Hepatocyte (in vitro differentiated cells): ENCODE results near the gene EGFL7.

Source experiments
- EZH2 ChIP-seq: fragments of 200-600 bp; sonication (generic); IDR thresholded peaks from 2 replicates; pipeline ENCODE4 v1.6.1; 2016; ENCODE audit warnings: antibody characterized with exemption, mild to moderate bottlenecking, borderline replicate concordance
- EZH2phosphoT487 ChIP-seq: fragments of 200-600 bp; sonication (generic); IDR thresholded peaks from one replicate; pipeline ENCODE4 v1.6.1; 2018; ENCODE audit warnings: antibody characterized with exemption, mild to moderate bottlenecking, low read depth, moderate library complexity; ENCODE audit not compliant: unreplicated experiment, severe bottlenecking
- TF ChIP-seq, protein P1 (sequence below): fragments of 200-600 bp; sonication (generic); IDR thresholded peaks from 2 replicates; pipeline ENCODE4 v1.5.1; 2016; ENCODE audit warnings: antibody characterized with exemption, mild to moderate bottlenecking; ENCODE audit not compliant: poor library complexity

DNA sequence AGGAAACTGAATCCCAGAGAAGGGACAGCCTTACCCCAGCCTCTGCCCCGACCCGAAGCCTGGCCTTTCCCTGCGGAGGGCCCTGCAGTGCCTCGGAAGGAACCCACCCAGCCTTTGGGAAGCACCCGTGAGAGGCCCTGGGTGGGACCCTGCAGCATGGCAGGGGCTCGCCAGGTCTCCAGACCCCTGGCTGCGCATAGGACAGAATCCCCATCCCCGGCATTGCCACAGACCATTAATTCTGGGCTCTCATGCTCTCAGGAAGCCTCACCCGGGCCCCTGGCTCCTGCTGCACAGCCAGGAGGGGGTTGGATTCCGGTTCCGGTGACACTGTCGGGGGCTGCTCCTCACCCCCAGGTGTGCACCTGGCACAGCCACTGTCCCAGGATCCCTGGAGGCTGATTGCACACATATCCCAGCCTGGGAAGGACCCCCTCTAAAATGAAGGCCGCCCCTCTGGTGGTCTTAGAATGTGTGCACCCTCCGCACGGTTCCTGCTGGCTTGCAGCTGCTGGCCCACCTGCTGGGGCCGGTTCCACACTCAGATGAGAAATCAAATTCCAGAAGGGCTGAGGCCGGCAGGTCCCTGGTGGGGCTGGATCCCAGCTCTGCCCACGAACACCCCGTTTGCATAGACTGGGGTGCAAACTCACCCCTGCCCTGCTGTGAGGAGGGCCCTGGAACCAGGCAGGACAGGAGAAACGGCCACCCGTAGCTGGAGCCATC, 4.7 kb downstream of the EGFL7 start:
- TF ChIP-seq, protein P1, sequence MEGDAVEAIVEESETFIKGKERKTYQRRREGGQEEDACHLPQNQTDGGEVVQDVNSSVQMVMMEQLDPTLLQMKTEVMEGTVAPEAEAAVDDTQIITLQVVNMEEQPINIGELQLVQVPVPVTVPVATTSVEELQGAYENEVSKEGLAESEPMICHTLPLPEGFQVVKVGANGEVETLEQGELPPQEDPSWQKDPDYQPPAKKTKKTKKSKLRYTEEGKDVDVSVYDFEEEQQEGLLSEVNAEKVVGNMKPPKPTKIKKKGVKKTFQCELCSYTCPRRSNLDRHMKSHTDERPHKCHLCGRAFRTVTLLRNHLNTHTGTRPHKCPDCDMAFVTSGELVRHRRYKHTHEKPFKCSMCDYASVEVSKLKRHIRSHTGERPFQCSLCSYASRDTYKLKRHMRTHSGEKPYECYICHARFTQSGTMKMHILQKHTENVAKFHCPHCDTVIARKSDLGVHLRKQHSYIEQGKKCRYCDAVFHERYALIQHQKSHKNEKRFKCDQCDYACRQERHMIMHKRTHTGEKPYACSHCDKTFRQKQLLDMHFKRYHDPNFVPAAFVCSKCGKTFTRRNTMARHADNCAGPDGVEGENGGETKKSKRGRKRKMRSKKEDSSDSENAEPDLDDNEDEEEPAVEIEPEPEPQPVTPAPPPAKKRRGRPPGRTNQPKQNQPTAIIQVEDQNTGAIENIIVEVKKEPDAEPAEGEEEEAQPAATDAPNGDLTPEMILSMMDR: no peak
- TF ChIP-seq EZH2: no peak
- TF ChIP-seq EZH2phosphoT487: no peak
